HG02943 (cell line): Measurements from ENCODE around the gene KCNQ5.

Experiments
- ATAC-seq: cut with Tn5 transposase; IDR thresholded peaks from one replicate; pipeline ENCODE4 v1.9.1; 2021; ENCODE audit warnings: mild to moderate bottlenecking, low read depth, moderate library complexity; ENCODE audit not compliant: unreplicated experiment

KCNQ5 gene

GRCh38 chr6:72941263-72941662 is 319.4 kb downstream of the KCNQ5 start:
- no peak for ATAC-seq

GRCh38 chr6:72941751-72942150 is 319.9 kb downstream of the KCNQ5 start:
- ATAC-seq = no peak

- ATAC-seq = no peak
Observed at GRCh38 chr6:72943699-72944098, 321.8 kb downstream of the KCNQ5 start.

- no peak for ATAC-seq
Observed at GRCh38 chr6:72944660-72945059, 322.8 kb downstream of the KCNQ5 start.

- ATAC-seq = no peak
Observed at GRCh38 chr6:72946774-72947173, 324.9 kb downstream of the KCNQ5 start.

GRCh38 chr6:72947534-72947933 is 325.7 kb downstream of the KCNQ5 start:
- ATAC-seq = no peak

- ATAC-seq = no peak
Observed at GRCh38 chr6:72948153-72948552, 326.3 kb downstream of the KCNQ5 start.

GRCh38 chr6:72950114-72950860 is 328.4 kb downstream of the KCNQ5 start:
- ATAC-seq = no peak

GRCh38 chr6:72952808-72953630 is 331.2 kb downstream of the KCNQ5 start:
- no peak for ATAC-seq

GRCh38 chr6:72953971-72954381 is 332.1 kb downstream of the KCNQ5 start:
- no peak for ATAC-seq

- no peak for ATAC-seq
Observed at GRCh38 chr6:72954716-72955115, 332.9 kb downstream of the KCNQ5 start.

GRCh38 chr6:72955666-72956065 is 333.8 kb downstream of the KCNQ5 start:
- ATAC-seq = no peak

GRCh38 chr6:72956272-72956671 is 334.4 kb downstream of the KCNQ5 start:
- no peak for ATAC-seq

- ATAC-seq = no peak
Observed at GRCh38 chr6:72959821-72960220, 338.0 kb downstream of the KCNQ5 start.

- ATAC-seq = no peak
Observed at GRCh38 chr6:72963946-72964345, 342.1 kb downstream of the KCNQ5 start.

- no peak for ATAC-seq
Observed at GRCh38 chr6:72966628-72967280, 344.9 kb downstream of the KCNQ5 start.

GRCh38 chr6:72967329-72967728 is 345.5 kb downstream of the KCNQ5 start:
- no peak for ATAC-seq

- no peak for ATAC-seq
Observed at GRCh38 chr6:72968704-72969103, 346.8 kb downstream of the KCNQ5 start.

- no peak for ATAC-seq
Observed at GRCh38 chr6:72969666-72970065, 347.8 kb downstream of the KCNQ5 start.

GRCh38 chr6:72972579-72972978 is 350.7 kb downstream of the KCNQ5 start:
- ATAC-seq = no peak

GRCh38 chr6:72974276-72974675 is 352.4 kb downstream of the KCNQ5 start:
- ATAC-seq = no peak
